Endodermal cell (in vitro differentiated cells): Measurements from ENCODE around the gene RPL38. TPM values are rescaled to one million over a fixed set of nuclear protein-coding genes. Genes with fewer than 3 reads are reported as not detected.

Experiments
- DNase-seq: peaks from one replicate; pipeline ENCODE4 v3.0.0-alpha.2; 2017
- H3K27ac ChIP-seq: 2 replicates; pipeline ENCODE4 v1.5.1; 2013; ENCODE audit warnings: mild to moderate bottlenecking, low read depth, low read length, moderate library complexity
- H3K27me3 ChIP-seq: 2 replicates; pipeline ENCODE4 v1.6.1; 2013; ENCODE audit warnings: mild to moderate bottlenecking, low read length, moderate library complexity; ENCODE audit not compliant: insufficient read depth, control insufficient read depth, poor library complexity, severe bottlenecking
- H3K36me3 ChIP-seq: 2 replicates; pipeline ENCODE4 v1.7.0; 2013; ENCODE audit warnings: mild to moderate bottlenecking, low read length, moderate library complexity; ENCODE audit not compliant: control insufficient read depth, insufficient read depth
- H3K4me1 ChIP-seq: one replicate; pipeline ENCODE4 v1.7.0; 2013; ENCODE audit warnings: low read length; ENCODE audit not compliant: control insufficient read depth, insufficient read depth
- H3K4me3 ChIP-seq: 2 replicates; pipeline ENCODE4 v1.5.1; 2013; ENCODE audit warnings: mild to moderate bottlenecking, low read length, moderate library complexity
- H3K9ac ChIP-seq: 2 replicates; pipeline ENCODE4 v1.6.1; 2013; ENCODE audit warnings: mild to moderate bottlenecking, low read length, moderate library complexity; ENCODE audit not compliant: poor library complexity, severe bottlenecking; ENCODE audit errors: extremely low read depth
- H3K9me3 ChIP-seq: 2 replicates; pipeline ENCODE4 v1.6.1; 2013; ENCODE audit warnings: mild to moderate bottlenecking, low read length, moderate library complexity; ENCODE audit not compliant: control insufficient read depth
- H3K27ac Mint-ChIP-seq: 2 replicates; pipeline ENCODE4 v1.8.0; 2020; ENCODE audit warnings: mixed read lengths
- H3K27me3 Mint-ChIP-seq: 2 replicates; pipeline ENCODE4 v1.8.0; 2021; ENCODE audit warnings: mild to moderate bottlenecking, mixed read lengths; ENCODE audit not compliant: insufficient read depth
- H3K36me3 Mint-ChIP-seq: 2 replicates; pipeline ENCODE4 v1.8.0; 2020; ENCODE audit warnings: low read depth, mixed read lengths
- H3K4me1 Mint-ChIP-seq: 2 replicates; pipeline ENCODE4 v1.8.0; 2020; ENCODE audit warnings: mixed read lengths
- H3K4me3 Mint-ChIP-seq: 2 replicates; pipeline ENCODE4 v1.8.0; 2020; ENCODE audit warnings: mild to moderate bottlenecking, moderate library complexity, mixed read lengths
- H3K9me3 Mint-ChIP-seq: 2 replicates; pipeline ENCODE4 v1.8.0; 2020; ENCODE audit warnings: mild to moderate bottlenecking, mixed read lengths
- WGBS, 2 experiments: methylation state at CpG; one replicate each; pipeline versions ENCODE4 v1.1.5 to v1.1.7; 2013; ENCODE audit warnings: missing lambda C conversion rate in 2 of 2, mixed read lengths in 1 of 2; ENCODE audit not compliant: insufficient coverage in 1 of 2, insufficient read length in 1 of 2; 5-methylcytosine and 5-hydroxymethylcytosine counted together
- total RNA-seq, 2 donors: library from RNA; stranded (reverse); fragmentation: NEBNext Ultra II Directional in 1 of 2; extraction: Animal tissue kit (Norgen Biotek cat#: 25700) in 1 of 2; gene quantifications; 2 replicates in 1 of 2; 3 replicates in 1 of 2; pipeline ENCODE4 v1.2.1, GENCODE V29; 2021
- TF ChIP-seq, protein P1 (sequence below): fragments of 200-600 bp; sonication (generic); conservative IDR thresholded peaks from 2 replicates; pipeline ENCODE4 v1.5.0; 2021; ENCODE audit warnings: antibody characterized with exemption, mild to moderate bottlenecking

RPL38 gene
- total RNA-seq, 2 donors from 2014 or later, result 1,155 to 1,199 TPM

DNA sequence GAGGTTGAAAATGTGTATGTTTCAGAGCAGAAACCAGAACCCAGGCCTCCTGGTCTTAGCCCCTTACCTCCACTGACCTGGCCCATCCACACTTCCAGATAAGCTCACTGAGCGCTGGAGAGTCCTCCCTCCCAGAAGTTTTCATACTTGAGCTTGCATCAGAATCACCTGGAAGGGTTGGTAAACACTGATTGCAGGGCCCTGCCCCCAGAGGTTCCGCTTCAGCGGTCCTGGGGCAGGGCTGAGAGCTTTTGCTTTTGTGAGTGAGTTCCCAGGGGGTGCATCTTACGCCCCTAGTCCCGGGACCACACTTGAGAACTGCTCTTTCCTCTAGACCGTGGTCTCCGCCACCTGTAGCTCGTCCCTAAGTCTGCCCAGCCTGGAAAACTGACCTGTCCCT is 30.5 kb downstream of the RPL38 start:
- Histone ChIP-seq H3K27me3 (no peaks in the 10 kb centered on the region), H3K9ac (no peak overlapping the region), H3K4me1 (peaks cover 4% of the 10 kb centered on the region), H3K9me3 (no peaks in the 10 kb centered on the region), H3K4me3 (no peak overlapping the region), H3K27ac (no peak overlapping the region), H3K36me3 (no peaks in the 10 kb centered on the region)
- no peaks in the 10 kb centered on the region for H3K27me3 Mint-ChIP-seq
- no peak for DNase-seq
- WGBS, 2 experiments, result 80 to 86% methylated on average over 5 to 8 of the region's 8 CpGs
- H3K4me3 Mint-ChIP-seq, result no peak overlapping the region
- TF ChIP-seq, protein P1, sequence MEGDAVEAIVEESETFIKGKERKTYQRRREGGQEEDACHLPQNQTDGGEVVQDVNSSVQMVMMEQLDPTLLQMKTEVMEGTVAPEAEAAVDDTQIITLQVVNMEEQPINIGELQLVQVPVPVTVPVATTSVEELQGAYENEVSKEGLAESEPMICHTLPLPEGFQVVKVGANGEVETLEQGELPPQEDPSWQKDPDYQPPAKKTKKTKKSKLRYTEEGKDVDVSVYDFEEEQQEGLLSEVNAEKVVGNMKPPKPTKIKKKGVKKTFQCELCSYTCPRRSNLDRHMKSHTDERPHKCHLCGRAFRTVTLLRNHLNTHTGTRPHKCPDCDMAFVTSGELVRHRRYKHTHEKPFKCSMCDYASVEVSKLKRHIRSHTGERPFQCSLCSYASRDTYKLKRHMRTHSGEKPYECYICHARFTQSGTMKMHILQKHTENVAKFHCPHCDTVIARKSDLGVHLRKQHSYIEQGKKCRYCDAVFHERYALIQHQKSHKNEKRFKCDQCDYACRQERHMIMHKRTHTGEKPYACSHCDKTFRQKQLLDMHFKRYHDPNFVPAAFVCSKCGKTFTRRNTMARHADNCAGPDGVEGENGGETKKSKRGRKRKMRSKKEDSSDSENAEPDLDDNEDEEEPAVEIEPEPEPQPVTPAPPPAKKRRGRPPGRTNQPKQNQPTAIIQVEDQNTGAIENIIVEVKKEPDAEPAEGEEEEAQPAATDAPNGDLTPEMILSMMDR, result no peak
- H3K36me3 Mint-ChIP-seq, result no peaks in the 10 kb centered on the region
- no peak overlapping the region for H3K27ac Mint-ChIP-seq
- H3K4me1 Mint-ChIP-seq, result peaks cover 16% of the 10 kb centered on the region
- no peaks in the 10 kb centered on the region for H3K9me3 Mint-ChIP-seq

- H3K27me3 Mint-ChIP-seq, result no peaks in the 10 kb centered on the region
- no peaks in the 10 kb centered on the region for H3K36me3 Mint-ChIP-seq
- Histone ChIP-seq H3K4me1 (peaks cover 4% of the 10 kb centered on the region), H3K27me3 (no peaks in the 10 kb centered on the region), H3K27ac (no peak overlapping the region), H3K4me3 (no peak overlapping the region), H3K9ac (no peak overlapping the region), H3K36me3 (no peaks in the 10 kb centered on the region), H3K9me3 (no peaks in the 10 kb centered on the region)
- no peak overlapping the region for H3K27ac Mint-ChIP-seq
- no peak for DNase-seq
- TF ChIP-seq, protein P1, result no peak
- no peaks in the 10 kb centered on the region for H3K9me3 Mint-ChIP-seq
- WGBS, 2 experiments, result 100% methylated on average over 1 of the region's 1 CpG; no CpG with 5 or more reads in 1 of the 2 experiments
- no peak overlapping the region for H3K4me3 Mint-ChIP-seq
- H3K4me1 Mint-ChIP-seq, result peaks cover 16% of the 10 kb centered on the region
These were observed 31.0 kb downstream of the RPL38 start for GRCh38 chr17:74234486-74234885.

DNA sequence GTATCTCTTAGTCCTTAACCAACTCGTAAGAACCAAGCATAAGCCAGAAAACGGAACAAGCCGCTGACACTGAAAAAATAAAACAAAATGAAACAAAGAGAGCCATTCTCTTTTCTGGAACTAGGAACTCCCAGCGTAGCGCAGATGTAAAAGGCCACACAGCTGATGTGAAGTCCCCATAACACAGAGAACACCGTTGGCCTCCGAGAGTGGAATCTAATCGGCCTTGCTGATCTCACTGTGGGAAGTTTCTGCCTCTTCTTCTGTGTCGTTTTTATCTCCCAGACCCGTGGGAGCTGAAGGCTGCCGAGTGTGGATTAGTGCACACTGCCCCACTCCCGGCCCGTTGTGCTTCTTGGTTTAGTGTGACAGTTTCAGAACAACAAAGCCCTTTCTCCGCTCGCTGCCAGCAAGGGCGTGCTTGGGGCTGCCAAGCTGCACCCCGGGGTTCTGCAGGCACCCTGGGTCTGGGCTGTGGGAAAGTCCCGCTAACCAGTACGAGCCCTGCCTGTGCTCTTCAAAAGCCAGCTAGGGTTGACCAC is 31.6 kb downstream of the RPL38 start:
- no peaks in the 10 kb centered on the region for H3K27me3 Mint-ChIP-seq
- Histone ChIP-seq H3K4me1 (peaks cover 4% of the 10 kb centered on the region), H3K27ac (no peak overlapping the region), H3K4me3 (no peak overlapping the region), H3K9me3 (no peaks in the 10 kb centered on the region), H3K36me3 (no peaks in the 10 kb centered on the region), H3K27me3 (no peaks in the 10 kb centered on the region), H3K9ac (no peak overlapping the region)
- no peaks in the 10 kb centered on the region for H3K9me3 Mint-ChIP-seq
- no peak overlapping the region for H3K27ac Mint-ChIP-seq
- TF ChIP-seq, protein P1, result no peak
- 90 to 93% methylated on average over 15 to 19 of the region's 19 CpGs for WGBS, 2 experiments
- H3K4me1 Mint-ChIP-seq, result peaks cover 16% of the 10 kb centered on the region
- H3K36me3 Mint-ChIP-seq, result no peaks in the 10 kb centered on the region
- DNase-seq, result no peak
- H3K4me3 Mint-ChIP-seq, result no peak overlapping the region
